Ovary (tissue), 3 donors: ENCODE results near the gene NUBP2.

Experiments
- CTCF ChIP-seq, 3 donors: fragments of 450-650 bp in 2 of 3; fragments of 200-600 bp in 1 of 3; IDR thresholded peaks; one replicate each; pipeline versions ENCODE4 v1.5.1 to v1.8.0; 2016 to 2022; ENCODE audit warnings: antibody characterized with exemption in 3 of 3, mild to moderate bottlenecking in 1 of 3
- EP300 ChIP-seq: sonication (generic); formaldehyde crosslinking; IDR thresholded peaks from one replicate; pipeline ENCODE4 v1.6.1; 2017; ENCODE audit warnings: antibody characterized with exemption
- POLR2A ChIP-seq: fragments of 450-650 bp; IDR thresholded peaks from one replicate; pipeline ENCODE4 v1.6.1; 2017; ENCODE audit warnings: antibody characterized with exemption, mild to moderate bottlenecking, moderate library complexity
- donor health status: DM: no; HTN: no; CAD: no.

- TF ChIP-seq CTCF (IDR thresholded peaks at IDR 0.05) = no peak
- no peak for TF ChIP-seq POLR2A
- no peak for TF ChIP-seq EP300
Observed at GRCh38 chr16:1771864-1772361, 10.8 kb upstream of the NUBP2 start.
